Ovary (tissue), 3 donors: ENCODE data around the gene WRNIP1.

Experiments
- EP300 ChIP-seq: sonication (generic); formaldehyde crosslinking; IDR thresholded peaks from one replicate; pipeline ENCODE4 v1.6.1; 2017; ENCODE audit warnings: antibody characterized with exemption
- TF ChIP-seq, protein P1 (sequence below), 3 donors: fragments of 450-650 bp in 2 of 3; fragments of 200-600 bp in 1 of 3; IDR thresholded peaks; one replicate each; pipeline versions ENCODE4 v1.5.1 to v1.8.0; 2016 to 2022; ENCODE audit warnings: antibody characterized with exemption in 3 of 3, mild to moderate bottlenecking in 1 of 3
- donor health status: DM: no; HTN: no; CAD: no.

DNA sequence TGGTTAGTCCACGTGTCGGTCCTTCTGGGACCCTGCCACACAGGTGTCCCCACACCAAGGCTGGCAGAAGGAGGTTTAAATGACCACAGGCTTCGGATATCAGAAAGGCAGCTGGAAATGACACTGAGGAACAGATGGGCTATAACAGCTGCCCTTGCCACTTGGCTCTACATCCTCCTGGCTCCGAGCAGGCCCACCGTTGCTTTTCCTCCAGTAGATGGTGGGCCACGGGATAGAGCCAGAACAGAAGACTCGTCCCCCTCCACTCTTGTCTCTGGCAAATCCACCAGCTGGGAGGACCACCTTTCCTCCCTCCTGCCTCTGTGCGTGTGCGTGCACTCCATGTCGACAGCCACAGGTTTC, 17.6 kb downstream of the WRNIP1 start:
- no peak for TF ChIP-seq EP300
- TF ChIP-seq, protein P1, sequence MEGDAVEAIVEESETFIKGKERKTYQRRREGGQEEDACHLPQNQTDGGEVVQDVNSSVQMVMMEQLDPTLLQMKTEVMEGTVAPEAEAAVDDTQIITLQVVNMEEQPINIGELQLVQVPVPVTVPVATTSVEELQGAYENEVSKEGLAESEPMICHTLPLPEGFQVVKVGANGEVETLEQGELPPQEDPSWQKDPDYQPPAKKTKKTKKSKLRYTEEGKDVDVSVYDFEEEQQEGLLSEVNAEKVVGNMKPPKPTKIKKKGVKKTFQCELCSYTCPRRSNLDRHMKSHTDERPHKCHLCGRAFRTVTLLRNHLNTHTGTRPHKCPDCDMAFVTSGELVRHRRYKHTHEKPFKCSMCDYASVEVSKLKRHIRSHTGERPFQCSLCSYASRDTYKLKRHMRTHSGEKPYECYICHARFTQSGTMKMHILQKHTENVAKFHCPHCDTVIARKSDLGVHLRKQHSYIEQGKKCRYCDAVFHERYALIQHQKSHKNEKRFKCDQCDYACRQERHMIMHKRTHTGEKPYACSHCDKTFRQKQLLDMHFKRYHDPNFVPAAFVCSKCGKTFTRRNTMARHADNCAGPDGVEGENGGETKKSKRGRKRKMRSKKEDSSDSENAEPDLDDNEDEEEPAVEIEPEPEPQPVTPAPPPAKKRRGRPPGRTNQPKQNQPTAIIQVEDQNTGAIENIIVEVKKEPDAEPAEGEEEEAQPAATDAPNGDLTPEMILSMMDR (IDR thresholded peaks at IDR 0.05): no peak
